ENCODE results near the gene MSN.
A peak's percentile ranks its signal among the peaks of the same experiment; 100 is the strongest.
"Not testable (repeated sequence)": the region's sequence is repeated elsewhere in the genome, so short reads cannot be mapped to it uniquely, and the experiment has no call there.

MSN gene

GRCh38 chrX:65667503-65668376 lies at the start of gene MSN:
TSS of gene MSN (plus strand) at chrX:65667654. CDS start at chrX:65667842, 188 bp downstream.
- peak; percentile 47 for TF ChIP-seq CTCF (IDR thresholded peaks at IDR 0.05; ENCODE audit: low read depth, low read length, missing control alignments)
- in situ Hi-C loops (cut with HindIII; ENCODE audit: low pct_ligation_motif_present, low sequenced_read_pairs), result no loop called here
- Histone ChIP-seq H3K4me3 (ENCODE audit: low read depth, low read length) (peak within 1 kb of the TSS; percentile 80), H3K36me3 (replicated peaks) (no peaks in the 10 kb centered on the region), H3K27ac (peak within 1 kb of the TSS; percentile 92), H3K27me3 (replicated peaks) (no peaks in the 10 kb centered on the region)
- peak; percentile 31 for DNase-seq

GRCh38 chrX:65620096-65620705 lies 47.3 kb upstream of the MSN start:
- H3K36me3 ChIP-seq (replicated peaks); H3K27me3 ChIP-seq (replicated peaks); H3K4me3 ChIP-seq (ENCODE audit: low read depth, low read length); DNase-seq; in situ Hi-C loops (cut with HindIII; ENCODE audit: low pct_ligation_motif_present, low sequenced_read_pairs); H3K27ac ChIP-seq: not testable (repeated sequence)

- H3K27me3 ChIP-seq (replicated peaks), result no peaks in the 10 kb centered on the region
- no peak for DNase-seq
- H3K4me3 ChIP-seq (ENCODE audit: low read depth, low read length), result no peak overlapping the region
- no peaks in the 10 kb centered on the region for H3K36me3 ChIP-seq (replicated peaks)
- H3K27ac ChIP-seq, result no peak overlapping the region
- in situ Hi-C loops (cut with HindIII; ENCODE audit: low pct_ligation_motif_present, low sequenced_read_pairs), result no loop called here
- no peak for TF ChIP-seq CTCF (IDR thresholded peaks at IDR 0.05; ENCODE audit: low read depth, low read length, missing control alignments)
Observed at GRCh38 chrX:65630771-65631170, 36.7 kb upstream of the MSN start.

GRCh38 chrX:65633826-65634225 lies 33.6 kb upstream of the MSN start:
- no peak for TF ChIP-seq CTCF (IDR thresholded peaks at IDR 0.05; ENCODE audit: low read depth, low read length, missing control alignments)
- H3K36me3 ChIP-seq (replicated peaks), result no peaks in the 10 kb centered on the region
- H3K4me3 ChIP-seq (ENCODE audit: low read depth, low read length), result no peak overlapping the region
- in situ Hi-C loops (cut with HindIII; ENCODE audit: low pct_ligation_motif_present, low sequenced_read_pairs), result no loop called here
- H3K27me3 ChIP-seq (replicated peaks), result no peaks in the 10 kb centered on the region
- no peak for DNase-seq
- H3K27ac ChIP-seq, result no peak overlapping the region

GRCh38 chrX:65634732-65635131 lies 32.7 kb upstream of the MSN start:
- Histone ChIP-seq H3K27ac (no peak overlapping the region), H3K27me3 (replicated peaks) (no peaks in the 10 kb centered on the region), H3K36me3 (replicated peaks) (no peaks in the 10 kb centered on the region), H3K4me3 (ENCODE audit: low read depth, low read length) (no peak overlapping the region)
- no peak for DNase-seq
- in situ Hi-C loops (cut with HindIII; ENCODE audit: low pct_ligation_motif_present, low sequenced_read_pairs), result no loop called here
- TF ChIP-seq CTCF (IDR thresholded peaks at IDR 0.05; ENCODE audit: low read depth, low read length, missing control alignments), result no peak

GRCh38 chrX:65635378-65635777 lies 32.1 kb upstream of the MSN start:
- Histone ChIP-seq H3K36me3 (replicated peaks) (no peaks in the 10 kb centered on the region), H3K27me3 (replicated peaks) (no peaks in the 10 kb centered on the region), H3K27ac (no peak overlapping the region), H3K4me3 (ENCODE audit: low read depth, low read length) (no peak overlapping the region)
- in situ Hi-C loops (cut with HindIII; ENCODE audit: low pct_ligation_motif_present, low sequenced_read_pairs), result no loop called here
- TF ChIP-seq CTCF (IDR thresholded peaks at IDR 0.05; ENCODE audit: low read depth, low read length, missing control alignments), result no peak
- no peak for DNase-seq
